ENCODE results near the gene OR52B6. TPM values are rescaled to one million over a fixed set of nuclear protein-coding genes. Genes with fewer than 3 reads are reported as not detected.
"Not testable (repeated sequence)": the region's sequence is repeated elsewhere in the genome, so short reads cannot be mapped to it uniquely, and the experiment has no call there.

OR52B6 gene
- total RNA-seq, 1 donor from 2014 or later, result not detected

GRCh38 chr11:5602791-5603190 is 22.1 kb downstream of the OR52B6 start:
- H3K27ac Mint-ChIP-seq; H3K27me3 Mint-ChIP-seq (ENCODE audit: low read depth); intact Hi-C loops (cut with micrococcal nuclease); H3K4me3 Mint-ChIP-seq (ENCODE audit: low read depth); H3K9me3 Mint-ChIP-seq; H3K36me3 Mint-ChIP-seq (ENCODE audit: low read depth); H3K4me1 Mint-ChIP-seq (ENCODE audit: low read depth); DNase-seq (ENCODE audit: low spot score): not testable (repeated sequence)

DNA sequence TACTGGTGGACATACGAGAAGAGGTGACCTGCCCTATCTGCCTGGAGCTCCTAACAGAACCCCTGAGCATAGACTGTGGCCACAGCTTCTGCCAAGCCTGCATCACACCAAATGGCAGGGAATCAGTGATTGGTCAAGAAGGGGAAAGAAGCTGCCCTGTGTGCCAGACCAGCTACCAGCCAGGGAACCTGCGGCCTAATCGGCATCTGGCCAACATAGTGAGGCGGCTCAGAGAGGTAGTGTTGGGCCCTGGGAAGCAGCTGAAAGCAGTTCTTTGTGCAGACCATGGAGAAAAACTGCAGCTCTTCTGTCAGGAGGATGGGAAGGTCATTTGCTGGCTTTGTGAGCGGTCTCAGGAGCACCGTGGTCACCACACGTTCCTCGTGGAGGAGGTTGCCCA is 22.6 kb downstream of the OR52B6 start:
- H3K4me1 Mint-ChIP-seq (ENCODE audit: low read depth), result peaks cover 3% of the 10 kb centered on the region
- H3K4me3 Mint-ChIP-seq (ENCODE audit: low read depth), result no peak overlapping the region
- no peaks in the 10 kb centered on the region for H3K9me3 Mint-ChIP-seq
- H3K27me3 Mint-ChIP-seq (ENCODE audit: low read depth), result no peaks in the 10 kb centered on the region
- intact Hi-C loops (cut with micrococcal nuclease), result no loop called here
- H3K36me3 Mint-ChIP-seq (ENCODE audit: low read depth), result no peaks in the 10 kb centered on the region
- no peak overlapping the region for H3K27ac Mint-ChIP-seq
- DNase-seq (ENCODE audit: low spot score), result no peak

GRCh38 chr11:5604896-5605295 is 24.2 kb downstream of the OR52B6 start:
- no peak overlapping the region for H3K27ac Mint-ChIP-seq
- no peaks in the 10 kb centered on the region for H3K36me3 Mint-ChIP-seq (ENCODE audit: low read depth)
- H3K9me3 Mint-ChIP-seq, result no peaks in the 10 kb centered on the region
- H3K4me3 Mint-ChIP-seq (ENCODE audit: low read depth), result no peak overlapping the region
- no peak for DNase-seq (ENCODE audit: low spot score)
- no peaks in the 10 kb centered on the region for H3K27me3 Mint-ChIP-seq (ENCODE audit: low read depth)
- intact Hi-C loops (cut with micrococcal nuclease), result no loop called here
- no peaks in the 10 kb centered on the region for H3K4me1 Mint-ChIP-seq (ENCODE audit: low read depth)

DNA sequence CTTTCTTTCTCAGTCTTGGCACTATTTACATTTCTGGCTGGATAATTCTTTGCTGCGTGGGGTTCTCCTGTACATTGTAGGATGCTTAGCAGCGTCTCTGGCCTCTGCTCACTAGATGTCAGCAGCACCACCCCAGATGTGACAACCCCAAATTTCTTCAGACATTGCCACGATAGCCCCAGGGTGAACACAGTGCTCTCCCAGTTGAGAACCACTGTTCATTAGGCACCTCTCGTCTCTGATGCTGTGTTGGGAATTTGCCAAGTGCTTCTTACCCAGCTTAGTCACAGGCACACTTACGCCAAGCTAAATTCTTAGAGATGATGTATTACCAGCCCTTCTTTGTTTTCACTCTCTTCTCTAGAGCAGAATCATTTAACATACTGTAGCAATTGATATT is 25.2 kb downstream of the OR52B6 start:
- Mint-ChIP-seq H3K9me3 (no peaks in the 10 kb centered on the region), H3K27ac (no peak overlapping the region), H3K36me3 (ENCODE audit: low read depth) (no peaks in the 10 kb centered on the region), H3K4me1 (ENCODE audit: low read depth) (no peaks in the 10 kb centered on the region), H3K27me3 (ENCODE audit: low read depth) (no peaks in the 10 kb centered on the region), H3K4me3 (ENCODE audit: low read depth) (no peak overlapping the region)
- no peak for DNase-seq (ENCODE audit: low spot score)
- intact Hi-C loops (cut with micrococcal nuclease), result no loop called here

- no peak overlapping the region for H3K27ac Mint-ChIP-seq
- H3K4me3 Mint-ChIP-seq (ENCODE audit: low read depth), result no peak overlapping the region
- intact Hi-C loops (cut with micrococcal nuclease), result no loop called here
- DNase-seq (ENCODE audit: low spot score), result no peak
- H3K4me1 Mint-ChIP-seq (ENCODE audit: low read depth), result no peaks in the 10 kb centered on the region
- no peaks in the 10 kb centered on the region for H3K9me3 Mint-ChIP-seq
- no peaks in the 10 kb centered on the region for H3K36me3 Mint-ChIP-seq (ENCODE audit: low read depth)
- H3K27me3 Mint-ChIP-seq (ENCODE audit: low read depth), result no peaks in the 10 kb centered on the region
These were observed 28.1 kb downstream of the OR52B6 start for GRCh38 chr11:5608808-5609207.

- Mint-ChIP-seq H3K27me3 (ENCODE audit: low read depth) (peaks cover 3% of the 10 kb centered on the region), H3K4me1 (ENCODE audit: low read depth) (no peaks in the 10 kb centered on the region), H3K9me3 (no peaks in the 10 kb centered on the region), H3K4me3 (ENCODE audit: low read depth) (no peak overlapping the region), H3K27ac (no peak overlapping the region), H3K36me3 (ENCODE audit: low read depth) (no peaks in the 10 kb centered on the region)
- DNase-seq (ENCODE audit: low spot score), result no peak
- intact Hi-C loops (cut with micrococcal nuclease), result no loop called here
These were observed 29.8 kb downstream of the OR52B6 start for GRCh38 chr11:5610446-5610845.

DNA sequence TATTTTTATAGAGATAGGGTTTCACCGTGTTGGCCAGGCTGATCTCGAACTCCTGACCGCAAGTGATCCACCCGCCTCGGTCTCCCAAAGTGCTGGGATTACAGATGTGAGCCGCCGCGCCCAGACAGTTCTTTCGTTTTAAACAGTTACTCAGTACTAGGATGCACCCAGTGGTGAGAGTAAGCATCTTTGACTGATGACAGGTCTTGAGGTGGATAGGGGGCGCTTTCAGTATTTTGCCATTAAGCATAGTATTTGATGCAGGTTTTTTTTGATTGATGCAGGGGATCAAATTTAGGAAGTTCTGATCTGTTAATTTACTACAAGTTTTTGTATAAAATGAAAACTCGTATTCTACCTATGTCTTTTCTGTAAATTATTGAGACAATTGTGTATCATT is 30.9 kb downstream of the OR52B6 start:
- Mint-ChIP-seq H3K4me3 (ENCODE audit: low read depth) (no peak overlapping the region), H3K27me3 (ENCODE audit: low read depth) (peaks cover 3% of the 10 kb centered on the region), H3K36me3 (ENCODE audit: low read depth) (no peaks in the 10 kb centered on the region), H3K9me3 (no peaks in the 10 kb centered on the region), H3K4me1 (ENCODE audit: low read depth) (no peaks in the 10 kb centered on the region), H3K27ac (no peak overlapping the region)
- intact Hi-C loops (cut with micrococcal nuclease), result no loop called here
- no peak for DNase-seq (ENCODE audit: low spot score)

GRCh38 chr11:5618807-5619206 is 38.1 kb downstream of the OR52B6 start:
- no peaks in the 10 kb centered on the region for H3K9me3 Mint-ChIP-seq
- H3K4me1 Mint-ChIP-seq (ENCODE audit: low read depth), result peaks cover 8% of the 10 kb centered on the region
- no peak for DNase-seq (ENCODE audit: low spot score)
- no peak overlapping the region for H3K4me3 Mint-ChIP-seq (ENCODE audit: low read depth)
- H3K36me3 Mint-ChIP-seq (ENCODE audit: low read depth), result no peaks in the 10 kb centered on the region
- H3K27ac Mint-ChIP-seq, result no peak overlapping the region
- intact Hi-C loops (cut with micrococcal nuclease), result no loop called here
- H3K27me3 Mint-ChIP-seq (ENCODE audit: low read depth), result peaks cover 3% of the 10 kb centered on the region

DNA sequence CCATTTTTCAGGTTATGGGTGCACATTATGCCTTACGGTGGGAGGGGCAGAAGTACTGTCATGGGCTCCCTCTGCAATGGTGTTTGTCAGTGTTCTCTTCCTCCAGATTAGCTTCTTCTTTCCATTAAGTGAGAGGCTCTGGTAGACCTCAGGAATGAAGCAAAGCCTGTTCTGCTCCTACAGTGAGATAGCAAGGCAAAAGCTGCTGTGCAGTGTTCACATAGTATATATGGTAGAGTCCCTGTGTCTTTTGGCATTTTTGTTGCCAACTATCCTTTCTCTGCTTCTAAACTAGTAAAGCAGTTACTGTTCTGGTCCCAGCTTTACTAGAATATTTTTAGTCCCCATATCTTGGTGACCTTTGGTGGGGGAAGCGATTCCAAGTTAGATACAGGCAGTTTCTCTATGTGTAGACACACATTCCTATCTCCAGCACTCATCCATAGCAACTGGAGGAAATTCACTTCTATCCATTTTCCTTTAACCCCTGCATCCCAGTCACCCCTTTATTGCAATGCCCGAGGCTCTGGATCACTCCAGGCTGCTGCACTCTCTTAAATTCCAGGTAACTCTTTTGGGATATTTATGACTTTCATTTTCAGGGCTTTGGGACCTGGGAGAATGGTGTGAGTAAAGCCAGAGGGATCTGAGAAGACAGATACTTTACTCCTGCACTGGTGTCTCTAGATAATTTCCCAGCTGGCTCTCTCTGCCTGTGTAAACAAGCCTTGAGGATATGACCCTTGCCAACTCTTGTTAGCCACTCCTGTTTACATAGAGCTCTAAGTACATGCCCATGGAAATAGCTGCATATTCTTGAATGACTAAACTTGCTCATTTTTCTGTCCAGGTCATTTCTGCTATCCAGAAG is 40.2 kb downstream of the OR52B6 start:
- intact Hi-C loops (cut with micrococcal nuclease), result loop anchor here (10.0 kb wide), 1 partner anchor 704 kb away; the partner anchor contains the start of gene CAVIN3
- no peaks in the 10 kb centered on the region for H3K36me3 Mint-ChIP-seq (ENCODE audit: low read depth)
- H3K27ac Mint-ChIP-seq, result no peak overlapping the region
- H3K4me1 Mint-ChIP-seq (ENCODE audit: low read depth), result peaks cover 17% of the 10 kb centered on the region
- DNase-seq (ENCODE audit: low spot score), result no peak
- H3K4me3 Mint-ChIP-seq (ENCODE audit: low read depth), result no peak overlapping the region
- H3K9me3 Mint-ChIP-seq, result no peaks in the 10 kb centered on the region
- no peaks in the 10 kb centered on the region for H3K27me3 Mint-ChIP-seq (ENCODE audit: low read depth)

DNA sequence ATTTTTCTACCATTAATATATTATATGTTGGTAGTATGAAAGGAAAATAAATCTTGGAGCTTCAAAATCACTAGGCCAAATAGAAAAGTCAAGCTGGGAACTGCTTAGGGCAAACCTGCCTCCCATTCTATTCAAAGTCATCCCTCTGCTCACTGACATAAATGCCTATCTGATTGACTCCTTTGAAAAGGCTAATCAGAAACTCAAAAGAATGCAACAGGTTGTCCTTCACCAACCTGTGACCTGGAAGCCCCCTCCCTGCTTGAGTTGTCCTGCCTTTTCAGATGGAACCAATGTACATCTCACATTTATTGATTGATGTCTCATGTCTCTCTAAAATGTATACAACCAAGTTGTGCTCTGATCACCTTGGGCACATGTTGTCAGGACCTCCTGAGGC is 40.9 kb downstream of the OR52B6 start:
- Mint-ChIP-seq H3K27ac (no peak overlapping the region), H3K4me3 (ENCODE audit: low read depth) (no peak overlapping the region), H3K27me3 (ENCODE audit: low read depth) (no peaks in the 10 kb centered on the region), H3K4me1 (ENCODE audit: low read depth) (peaks cover 23% of the 10 kb centered on the region), H3K36me3 (ENCODE audit: low read depth) (no peaks in the 10 kb centered on the region), H3K9me3 (no peaks in the 10 kb centered on the region)
- intact Hi-C loops (cut with micrococcal nuclease), result loop anchor here (10.0 kb wide), 1 partner anchor 703 kb away; the partner anchor contains the start of gene CAVIN3
- no peak for DNase-seq (ENCODE audit: low spot score)

DNA sequence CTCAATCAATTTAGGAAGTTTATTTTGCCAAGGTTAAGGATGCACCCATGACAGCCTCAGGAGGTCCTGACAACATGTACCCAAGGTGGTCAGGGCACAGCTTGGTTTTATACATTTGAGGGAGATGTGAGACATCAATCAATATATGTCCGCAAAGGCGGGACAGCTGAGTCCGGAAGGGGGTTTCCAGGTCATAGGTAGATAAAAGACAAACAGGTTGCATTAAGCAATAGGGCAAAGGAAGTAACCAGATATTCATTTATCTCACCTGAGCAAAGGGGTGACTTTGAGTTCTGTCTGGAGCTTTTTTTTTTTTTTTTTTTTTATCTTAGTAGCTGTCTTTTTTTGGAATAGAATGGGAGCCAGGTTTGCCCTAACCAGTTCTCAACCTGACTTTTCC is 42.1 kb downstream of the OR52B6 start:
- Mint-ChIP-seq H3K4me3 (ENCODE audit: low read depth) (peak overlapping the region; percentile 48), H3K4me1 (ENCODE audit: low read depth) (peaks cover 34% of the 10 kb centered on the region), H3K27me3 (ENCODE audit: low read depth) (no peaks in the 10 kb centered on the region), H3K9me3 (no peaks in the 10 kb centered on the region), H3K27ac (no peak overlapping the region), H3K36me3 (ENCODE audit: low read depth) (no peaks in the 10 kb centered on the region)
- intact Hi-C loops (cut with micrococcal nuclease), result loop anchor here (10.0 kb wide), 1 partner anchor 702 kb away; the partner anchor contains the start of gene CAVIN3
- no peak for DNase-seq (ENCODE audit: low spot score)

DNA sequence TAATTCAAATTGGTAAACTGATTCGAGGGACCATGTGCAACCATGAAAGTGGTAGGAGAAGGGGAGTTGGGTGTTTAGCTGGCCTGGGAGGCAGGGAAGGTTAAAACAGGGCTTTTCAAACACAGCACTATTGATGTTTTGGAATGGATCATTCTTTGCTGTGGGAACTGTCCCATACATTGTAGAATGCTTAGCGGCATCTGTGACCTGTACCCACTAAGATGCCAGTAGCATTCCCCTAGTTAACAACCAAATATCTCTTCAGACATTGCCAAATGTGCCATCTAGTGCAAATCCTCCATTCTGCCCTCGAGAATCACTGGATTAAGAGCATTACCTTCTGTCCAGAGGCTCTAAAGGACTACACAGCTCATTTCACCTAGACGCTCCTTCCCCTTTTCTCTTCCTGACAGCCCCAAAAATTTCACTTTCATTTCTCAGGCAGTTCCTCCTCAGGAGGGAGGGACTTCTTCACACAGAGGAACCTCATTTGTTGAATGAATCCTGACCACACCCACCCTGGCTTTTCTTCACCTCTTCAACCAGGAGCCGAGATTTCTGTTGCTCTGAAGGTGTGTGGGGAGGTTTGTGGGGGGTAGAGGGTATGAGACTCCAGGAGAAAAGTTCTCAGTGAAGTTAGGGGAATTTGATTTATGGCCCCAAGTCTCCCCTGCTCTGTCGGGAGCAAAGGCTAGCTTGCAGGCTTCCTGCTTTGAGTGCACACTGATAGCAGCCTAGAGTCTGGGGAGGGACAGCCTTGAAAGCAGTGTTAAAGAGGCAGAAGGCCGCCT is 44.0 kb downstream of the OR52B6 start, which contains the start of gene TRIM34:
TRIM34 (plus strand) TSS at position 513 of the 791 bp plus-strand sequence. CDS start 7,331 bp downstream, outside the sequence.
- Mint-ChIP-seq H3K27me3 (ENCODE audit: low read depth) (no peaks in the 10 kb centered on the region), H3K4me1 (ENCODE audit: low read depth) (peaks cover 42% of the 10 kb centered on the region), H3K4me3 (ENCODE audit: low read depth) (peak within 1 kb of the TSS; percentile 92), H3K9me3 (no peaks in the 10 kb centered on the region), H3K36me3 (ENCODE audit: low read depth) (peaks cover 5% of the 10 kb centered on the region), H3K27ac (peak within 1 kb of the TSS; percentile 71)
- intact Hi-C loops (cut with micrococcal nuclease), result loop anchor here (2.0 to 10.0 kb wide), 2 partner anchors 60 to 700 kb away; partner anchors contain the start of genes CAVIN3 and TRIM5
- peak; percentile 62 for DNase-seq (ENCODE audit: low spot score)

Measured in activated T-helper 2 cell treated with anti-CD3 and anti-CD28 coated beads, Interferon-gamma antibody, Interleukin-2, Interleukin-4, amounts not matched to agents 10 μg/mL and 5 μg/mL and 100 μg/mL, durations not matched to agents 14 hours and 24 hours and 36 hours (primary cell).